Colonic mucosa (tissue), 4 donors: ENCODE results near the gene MAB21L3. TPM values are rescaled to one million over a fixed set of nuclear protein-coding genes. Genes with fewer than 3 reads are reported as not detected.
"Not testable (repeated sequence)": the region's sequence is repeated elsewhere in the genome, so short reads cannot be mapped to it uniquely, and the experiment has no call there.

Experiments
- DNase-seq: peaks from one replicate; pipeline ENCODE4 v3.0.0-alpha.2; 2020
- H3K27ac ChIP-seq: fragments of 200-600 bp; one replicate; pipeline ENCODE4 v1.8.0; 2021
- H3K27me3 ChIP-seq: fragments of 200-600 bp; one replicate; pipeline ENCODE4 v1.8.0; 2021
- H3K36me3 ChIP-seq: fragments of 200-600 bp; one replicate; pipeline ENCODE4 v1.8.0; 2021
- H3K4me1 ChIP-seq: fragments of 200-600 bp; one replicate; pipeline ENCODE4 v1.8.0; 2021; ENCODE audit warnings: mild to moderate bottlenecking
- H3K4me3 ChIP-seq: fragments of 200-600 bp; one replicate; pipeline ENCODE4 v1.8.0; 2021
- H3K9ac ChIP-seq, 2 donors: one replicate each; pipeline ENCODE4 v1.7.0; 2013; ENCODE audit warnings: control low read depth in 2 of 2, low read depth in 2 of 2, low read length in 2 of 2
- H3K9me3 ChIP-seq: fragments of 200-600 bp; one replicate; pipeline ENCODE4 v1.8.0; 2021
- CTCF ChIP-seq: fragments of 200-600 bp; IDR thresholded peaks from one replicate; pipeline ENCODE4 v1.8.0; 2022; ENCODE audit warnings: antibody characterized with exemption, mild to moderate bottlenecking
- intact Hi-C: fragments of 100-400 bp; cut with DNase I; formaldehyde crosslinking; loops from one replicate; pipeline ENCODE4 v1.14.1; 2022
- total RNA-seq, 2 donors: library from RNA; stranded (reverse); fragmentation: NEBNext Ultra II Directional in 1 of 2; extraction: Animal tissue kit (Norgen Biotek cat#: 25700) in 1 of 2; gene quantifications; one replicate each; pipeline ENCODE4 v1.2.1, GENCODE V29; 2021
- donor health status: healthy.
- donor health status: DM: no; HTN: no; CAD: no.
- donor health status: DM: no; HTN: no; CAD: no.

The MAB21L3 gene
- total RNA-seq, 2 donors from 2014 or later = 3.9 to 4.5 TPM

- TF ChIP-seq CTCF = no peak
- Histone ChIP-seq H3K36me3 (no peaks in the 10 kb centered on the region), H3K9me3 (no peaks in the 10 kb centered on the region), H3K4me1 (no peaks in the 10 kb centered on the region), H3K27ac (peak overlapping the region; percentile 47), H3K27me3 (no peaks in the 10 kb centered on the region), H3K9ac (no peak overlapping the region), H3K4me3 (no peak overlapping the region)
- intact Hi-C loops = loop anchor here (2.0 kb wide), 1 partner anchor 346 kb away; no protein-coding TSS in a partner anchor
- DNase-seq = peak; percentile 14
Measured at GRCh38 chr1:116138277-116138792, 27.1 kb downstream of the MAB21L3 start.

- Histone ChIP-seq H3K4me1 (no peaks in the 10 kb centered on the region), H3K9ac (no peak overlapping the region), H3K36me3 (no peaks in the 10 kb centered on the region), H3K27me3 (no peaks in the 10 kb centered on the region), H3K27ac (no peak overlapping the region), H3K9me3 (no peaks in the 10 kb centered on the region), H3K4me3 (no peak overlapping the region)
- no peak for TF ChIP-seq CTCF
- DNase-seq = peak; percentile 15
- intact Hi-C loops = loop anchor here (2.0 to 5.0 kb wide), 2 partner anchors 345 to 358 kb away; no protein-coding TSS in a partner anchor
Measured at GRCh38 chr1:116139592-116140134, 28.5 kb downstream of the MAB21L3 start.

DNA sequence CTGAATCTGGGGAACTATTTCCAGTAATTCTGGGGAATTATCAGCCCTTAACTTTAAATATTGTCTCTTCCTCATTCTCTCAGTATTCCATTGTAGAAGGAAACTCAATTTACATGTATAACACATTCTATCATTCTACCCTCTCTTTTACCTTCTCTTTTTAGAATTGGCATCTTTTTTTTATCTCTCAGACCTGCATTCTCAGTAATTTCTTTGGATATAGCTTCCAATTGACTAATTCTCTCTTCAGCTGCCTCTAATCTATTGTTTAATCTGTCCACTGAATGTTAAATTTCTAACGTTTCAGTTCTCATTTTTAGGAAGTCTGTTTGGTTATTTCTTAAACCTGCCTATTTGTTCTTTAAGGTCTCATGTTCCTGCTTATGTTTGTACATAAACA, 33.0 kb downstream of the MAB21L3 start:
- Histone ChIP-seq H3K27ac (no peak overlapping the region), H3K4me1 (no peaks in the 10 kb centered on the region), H3K36me3 (no peaks in the 10 kb centered on the region), H3K4me3 (no peak overlapping the region), H3K9ac (no peak overlapping the region), H3K9me3 (no peaks in the 10 kb centered on the region), H3K27me3 (no peaks in the 10 kb centered on the region)
- intact Hi-C loops = loop anchor here (5.0 kb wide), 1 partner anchor 353 kb away; no protein-coding TSS in a partner anchor
- TF ChIP-seq CTCF = no peak
- DNase-seq = no peak

DNA sequence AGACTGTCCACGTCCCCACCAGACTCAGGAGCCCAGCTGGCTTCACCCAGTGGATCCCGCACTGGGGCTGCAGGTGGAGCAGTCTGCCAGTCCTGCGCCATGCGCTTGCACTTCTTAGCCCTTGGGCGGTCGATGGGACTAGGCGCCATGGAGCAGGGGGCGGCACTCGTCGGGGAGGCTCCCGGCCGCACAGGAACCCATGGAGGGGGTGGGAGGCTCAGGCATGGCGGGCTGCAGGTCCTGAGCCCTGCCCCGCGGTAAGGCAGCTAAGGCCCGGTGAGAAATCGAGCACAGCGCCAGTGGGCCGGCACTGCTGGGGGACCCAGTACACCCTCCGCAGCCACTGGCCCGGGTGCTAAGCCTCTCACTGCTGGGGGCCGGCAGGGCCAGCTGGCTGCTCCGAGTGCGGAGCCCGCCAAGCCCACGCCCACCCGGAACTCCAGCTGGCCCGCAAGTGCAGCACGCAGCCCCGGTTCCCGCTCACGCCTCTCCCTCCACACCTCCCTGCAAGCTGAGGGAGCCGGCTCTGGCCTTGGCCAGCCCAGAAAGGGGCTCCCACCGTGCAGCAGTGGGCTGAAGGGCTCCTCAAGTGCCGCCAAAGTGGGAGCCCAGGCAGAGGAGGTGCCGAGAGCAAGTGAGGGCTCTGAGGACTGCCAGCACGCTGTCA, 35.4 kb downstream of the MAB21L3 start:
- H3K27ac ChIP-seq, H3K9ac ChIP-seq, H3K9me3 ChIP-seq, H3K4me1 ChIP-seq, H3K27me3 ChIP-seq, intact Hi-C loops, H3K4me3 ChIP-seq, H3K36me3 ChIP-seq: not testable (repeated sequence)
- DNase-seq = peak; percentile 14

- no peak for TF ChIP-seq CTCF
- H3K27ac ChIP-seq = no peak overlapping the region
- no peaks in the 10 kb centered on the region for H3K36me3 ChIP-seq
- H3K27me3 ChIP-seq = no peaks in the 10 kb centered on the region
- intact Hi-C loops = no loop called here
- no peak overlapping the region for H3K4me3 ChIP-seq
- no peaks in the 10 kb centered on the region for H3K9me3 ChIP-seq
- no peak overlapping the region for H3K9ac ChIP-seq
- no peak for DNase-seq
- no peaks in the 10 kb centered on the region for H3K4me1 ChIP-seq
Measured at GRCh38 chr1:116147114-116147510, 35.9 kb downstream of the MAB21L3 start.

- Histone ChIP-seq H3K27ac (no peak overlapping the region), H3K9me3 (no peaks in the 10 kb centered on the region), H3K27me3 (no peaks in the 10 kb centered on the region), H3K4me3 (no peak overlapping the region), H3K9ac (no peak overlapping the region), H3K36me3 (no peaks in the 10 kb centered on the region), H3K4me1 (no peaks in the 10 kb centered on the region)
- no peak for TF ChIP-seq CTCF
- DNase-seq = peak; percentile 16
- intact Hi-C loops = no loop called here
Measured at GRCh38 chr1:116147972-116148371, 36.8 kb downstream of the MAB21L3 start.
